HCT116 (cell line): ENCODE measurements around the gene PRMT2. TPM values are rescaled to one million over a fixed set of nuclear protein-coding genes. Genes with fewer than 3 reads are reported as not detected.

Source experiments
- ATAC-seq: fragments of 200-7000 bp; cut with Tn5 transposase; 2 replicates; pipeline ENCODE4 v1.9.1; 2020; ENCODE audit warnings: mild to moderate bottlenecking, moderate library complexity
- BruUV-seq: library from RNA; stranded (reverse); fragments of 400-500 nt; replicated peaks from 2 replicates; lab custom pipeline; 2021; lab: Mats Ljungman, UMichigan
- CTCF ChIA-PET: fragments of 300-600 bp; sonication (Branson Sonifier 250); formaldehyde crosslinking; loops from one replicate; lab custom pipeline; 2021; ENCODE audit warnings: antibody characterized with exemption; lab: Charles Lee
- POLR2A ChIA-PET: fragments of 300-600, 350-600 bp; sonication (Branson Sonifier 250); formaldehyde crosslinking; loops from one replicate; lab custom pipeline; 2021; ENCODE audit warnings: antibody characterized with exemption; lab: Charles Lee
- RAD21 ChIA-PET, 2 experiments: fragments of 300-600 bp; sonication (Branson Sonifier 250); formaldehyde crosslinking; loops; one replicate each; lab custom pipeline; 2023; ENCODE audit warnings: low total read pairs in 2 of 2; ENCODE audit not compliant: uncharacterized antibody in 2 of 2, unreplicated experiment in 2 of 2, low non-redundant PET in 1 of 2; lab: Charles Lee
- DNase-seq: peaks from one replicate; pipeline ENCODE4 v3.0.0-alpha.2; 2010; ENCODE audit warnings: low read depth, low spot score
- H2AFZ ChIP-seq: fragments of 200-600 bp; shearing (Covaris generic), sonication (generic); 2 replicates; pipeline ENCODE4 v1.6.1; 2017; ENCODE audit warnings: low read depth, mixed run types, mixed read lengths, antibody characterized with exemption, low read length; ENCODE audit not compliant: poor library complexity, severe bottlenecking
- H3K27ac ChIP-seq: 2 replicates; pipeline ENCODE4 v1.5.1; 2012; ENCODE audit warnings: low read depth, low read length
- H3K27me3 ChIP-seq: fragments of 200-600 bp; sonication (generic); 2 replicates; pipeline ENCODE4 v1.6.1; 2016; ENCODE audit warnings: mixed run types, low read length, mixed read lengths; ENCODE audit not compliant: insufficient read depth
- H3K36me3 ChIP-seq, 2 experiments: fragments of 200-500 bp in 1 of 2; fragments of 200-600 bp in 1 of 2; sonication (Bioruptor generic) in 1 of 2; sonication (generic) in 1 of 2; 2 replicates each; pipeline versions ENCODE4 v1.5.1 to v1.6.1; 2014 to 2016; ENCODE audit warnings: low read length in 2 of 2, inconsistent platforms in 1 of 2, mixed read lengths in 1 of 2, mixed run types in 1 of 2; ENCODE audit not compliant: insufficient read depth in 2 of 2, control insufficient read depth in 1 of 2
- H3K4me1 ChIP-seq, 2 experiments: fragments of 200-600 bp in 1 of 2; sonication (generic) in 1 of 2; 2 replicates each; pipeline versions ENCODE4 v1.5.1 to v1.6.1; 2012 to 2017; ENCODE audit warnings: low read length in 2 of 2, inconsistent platforms in 1 of 2, mild to moderate bottlenecking in 1 of 2, mixed read lengths in 1 of 2, mixed run types in 1 of 2, moderate library complexity in 1 of 2; ENCODE audit not compliant: insufficient read depth in 2 of 2, control insufficient read depth in 1 of 2
- H3K4me2 ChIP-seq: fragments of 200-600 bp; sonication (generic); 2 replicates; pipeline ENCODE4 v1.6.1; 2017; ENCODE audit warnings: mixed run types, low read length, mixed read lengths
- H3K4me3 ChIP-seq, 2 experiments: fragments of 200-600 bp in 1 of 2; sonication (generic) in 1 of 2; replicated peaks in 1 of 2; 2 replicates each; pipeline ENCODE4 v1.5.1; 2011 to 2016; ENCODE audit warnings: low read length in 2 of 2, control low read depth in 1 of 2, low read depth in 1 of 2, mild to moderate bottlenecking in 1 of 2, mixed read lengths in 1 of 2, mixed run types in 1 of 2
- H3K79me2 ChIP-seq: fragments of 200-600 bp; sonication (generic); 2 replicates; pipeline ENCODE4 v1.6.1; 2017; ENCODE audit warnings: mild to moderate bottlenecking, mixed run types, low read length, moderate library complexity, mixed read lengths; ENCODE audit not compliant: insufficient read depth
- H3K9ac ChIP-seq: fragments of 200-600 bp; sonication (generic); 2 replicates; pipeline ENCODE4 v1.6.1; 2016; ENCODE audit warnings: low read length, mixed read lengths
- H3K9me2 ChIP-seq: fragments of 200-600 bp; sonication (generic), shearing (Covaris generic); 2 replicates; pipeline ENCODE4 v1.6.1; 2017; ENCODE audit warnings: mixed run types, mild to moderate bottlenecking, moderate library complexity; ENCODE audit not compliant: insufficient read depth
- H3K9me3 ChIP-seq, 2 experiments: fragments of 200-500 bp in 1 of 2; fragments of 200-600 bp in 1 of 2; sonication (Bioruptor generic) in 1 of 2; sonication (generic) in 1 of 2; 2 replicates each; pipeline ENCODE4 v1.6.1; 2014 to 2017; ENCODE audit warnings: low read length in 2 of 2, mixed read lengths in 2 of 2, inconsistent platforms in 1 of 2, low read depth in 1 of 2, mild to moderate bottlenecking in 1 of 2, mixed run types in 1 of 2, moderate library complexity in 1 of 2; ENCODE audit not compliant: control insufficient read depth in 1 of 2, insufficient read depth in 1 of 2
- H4K20me1 ChIP-seq: fragments of 200-600 bp; sonication (generic), shearing (Covaris generic); 2 replicates; pipeline ENCODE4 v1.6.1; 2017; ENCODE audit warnings: mixed run types, mild to moderate bottlenecking, moderate library complexity; ENCODE audit not compliant: insufficient read depth
- EGR1 ChIP-seq: IDR thresholded peaks from 2 replicates; pipeline ENCODE4 v1.6.1; 2012; ENCODE audit warnings: low read depth
- ELF1 ChIP-seq: IDR thresholded peaks from 2 replicates; pipeline ENCODE4 v1.6.1; 2012; ENCODE audit warnings: low read depth, borderline replicate concordance
- EZH2phosphoT487 ChIP-seq: fragments of 200-600 bp; IDR thresholded peaks from 2 replicates; pipeline ENCODE4 v1.6.1; 2018; ENCODE audit warnings: antibody characterized with exemption, borderline replicate concordance
- JUND ChIP-seq: IDR thresholded peaks from 2 replicates; pipeline ENCODE4 v1.6.1; 2012
- POLR2AphosphoS5 ChIP-seq: IDR thresholded peaks from 2 replicates; pipeline ENCODE4 v1.6.1; 2011; ENCODE audit warnings: mild to moderate bottlenecking, low read depth, low read length, moderate library complexity
- RAD21 ChIP-seq: IDR thresholded peaks from 2 replicates; pipeline ENCODE4 v1.6.1; 2012; ENCODE audit warnings: low read depth, mild to moderate bottlenecking
- SIN3A ChIP-seq: IDR thresholded peaks from 2 replicates; pipeline ENCODE4 v1.6.1; 2012; ENCODE audit warnings: low read depth
- ZBTB33 ChIP-seq: IDR thresholded peaks from 2 replicates; pipeline ENCODE4 v1.6.1; 2011; ENCODE audit warnings: mild to moderate bottlenecking, low read length, moderate library complexity; ENCODE audit not compliant: insufficient replicate concordance; ENCODE audit errors: extremely low read depth
- ZFX ChIP-seq: fragments of 450-650 bp; IDR thresholded peaks from 2 replicates; pipeline ENCODE4 v1.6.1; 2017
- intact Hi-C: fragments of 100-400 bp; cut with micrococcal nuclease; formaldehyde crosslinking; loops from 2 replicates; pipeline ENCODE4 v1.10.0; 2022
- total RNA-seq: library from RNA; stranded (reverse); gene quantifications from one replicate; pipeline ENCODE4 v1.2.1, GENCODE V29; 2021; ENCODE audit not compliant: unreplicated experiment

Gene PRMT2
- total RNA-seq, 1 experiment from 2014 or later, result 59.1 TPM

- intact Hi-C loops, result no loop called here
- no peak overlapping the region for H3K4me3 ChIP-seq
- ChIA-PET POLR2A (no interaction called here), RAD21 (no interaction called here), CTCF (no interaction called here)
- no peak overlapping the region for H3K9ac ChIP-seq
- ATAC-seq (no peak), DNase-seq (no peak)
- no peak overlapping the region for H2AFZ ChIP-seq
- no peak overlapping the region for H3K27ac ChIP-seq
- H3K4me2 ChIP-seq, result no peak overlapping the region
- BruUV-seq, result no TSS peak
- no peaks in the 10 kb centered on the region for H4K20me1 ChIP-seq
- TF ChIP-seq RAD21 (no peak), EZH2phosphoT487 (no peak), ELF1 (no peak), EGR1 (no peak), ZFX (no peak), ZBTB33 (no peak), SIN3A (no peak), POLR2AphosphoS5 (no peak), JUND (no peak)
- H3K36me3 ChIP-seq, result peaks cover 17 to 19% of the 10 kb centered on the region in 2 experiments; a peak in 3 of 4 replicates
- 0 out of 4 replicates have a peak, but pooled peaks cover 0 to 3% of the 10 kb centered on the region in 2 experiments for H3K4me1 ChIP-seq
- H3K9me2 ChIP-seq, result no peaks in the 10 kb centered on the region
- no peaks in the 10 kb centered on the region for H3K27me3 ChIP-seq
- H3K9me3 ChIP-seq, result no peaks in the 10 kb centered on the region
- H3K79me2 ChIP-seq, result peaks cover 28% of the 10 kb centered on the region
These were observed 6.2 kb downstream of the PRMT2 start for GRCh38 chr21:46641656-46642055.
